Psoas muscle (tissue), 8 donors: Measurements from ENCODE around the gene MRNIP. TPM values are rescaled to one million over a fixed set of nuclear protein-coding genes. Genes with fewer than 3 reads are reported as not detected.

Experiments
- ATAC-seq, 4 donors: fragments of 200-7000 bp; cut with Tn5 transposase; one replicate each; pipeline ENCODE4 v1.9.1; 2020; ENCODE audit warnings: moderate library complexity in 3 of 4, mild to moderate bottlenecking in 2 of 4
- DNase-seq, 2 donors: peaks; one replicate each; pipeline ENCODE4 v3.0.0-alpha.2; 2020
- H3K27ac ChIP-seq: fragments of 200-600 bp; one replicate; pipeline ENCODE4 v1.8.0; 2022
- H3K27me3 ChIP-seq, 3 donors: fragments of 200-600 bp in 1 of 3; one replicate each; pipeline versions ENCODE4 v1.6.1 to v1.8.0; 2013 to 2022; ENCODE audit warnings: low read length in 2 of 3, mild to moderate bottlenecking in 2 of 3, moderate library complexity in 1 of 3; ENCODE audit not compliant: insufficient read depth in 3 of 3
- H3K36me3 ChIP-seq, 2 donors: fragments of 200-600 bp in 1 of 2; one replicate each; pipeline versions ENCODE4 v1.6.1 to v1.8.0; 2013 to 2022; ENCODE audit warnings: low read depth in 1 of 2, mild to moderate bottlenecking in 1 of 2, moderate library complexity in 1 of 2; ENCODE audit not compliant: insufficient read depth in 1 of 2
- H3K4me1 ChIP-seq: fragments of 200-600 bp; one replicate; pipeline ENCODE4 v1.8.0; 2022
- H3K4me3 ChIP-seq: fragments of 200-600 bp; one replicate; pipeline ENCODE4 v1.8.0; 2022; ENCODE audit warnings: mild to moderate bottlenecking
- H3K9me3 ChIP-seq: fragments of 200-600 bp; one replicate; pipeline ENCODE4 v1.8.0; 2022
- CTCF ChIP-seq: fragments of 200-600 bp; IDR thresholded peaks from one replicate; pipeline ENCODE4 v1.8.0; 2022; ENCODE audit warnings: antibody characterized with exemption
- WGBS, 3 donors: extraction: QIAGEN DNeasy Blood & Tissue Kit; methylation state at CpG; one replicate each; pipeline versions ENCODE4 v1.1.6 to v1.1.7; 2013; 5-methylcytosine and 5-hydroxymethylcytosine counted together
- intact Hi-C, 2 donors: fragments of 100-400 bp; cut with DNase I; formaldehyde crosslinking; loops; one replicate each; pipeline versions ENCODE4 v1.11.0 to v1.14.2; 2022
- polyA plus RNA-seq, 3 donors: library from polyadenylated mRNA; stranded (reverse); fragments of 200-250 nt; gene quantifications; one replicate each; pipeline ENCODE4 v1.2.3, GENCODE V29; 2013
- total RNA-seq, 4 donors: library from RNA; stranded (reverse); fragmentation: NEBNext Ultra II Directional in 2 of 4; extraction: Animal tissue kit (Norgen Biotek cat#: 25700) in 2 of 4; gene quantifications; one replicate each; pipeline versions ENCODE4 v1.2.1 to v1.2.4, GENCODE V29; 2021 to 2023
- donor health status: healthy with polysubstance abuse.
- donor health status: DM: no; HTN: no; CAD: no; lungs with moderate emphysema.
- donor health status: Bipolar disorder and iron deficiency.
- donor health status: healthy.
- donor health status: DM: yes; HTN: yes; CAD: no.
- donor health status: DM: no; HTN: no; CAD: no.
- donor health status: DM: no; HTN: no; CAD: no.
- donor health status: DM: yes; HTN: yes; CAD: no.

MRNIP gene
- total and polyA plus RNA-seq, 7 donors: 2.1 to 30.4 (median 7.9) TPM

GRCh38 chr5:179880848-179881590 is 22.4 kb upstream of the MRNIP start:
- WGBS, 3 donors: 49 to 72% (median 52%) methylated on average over 25 of the region's 25 CpGs
- intact Hi-C loops: no loop called here
- peaks cover 14% of the 10 kb centered on the region for H3K4me1 ChIP-seq

DNA sequence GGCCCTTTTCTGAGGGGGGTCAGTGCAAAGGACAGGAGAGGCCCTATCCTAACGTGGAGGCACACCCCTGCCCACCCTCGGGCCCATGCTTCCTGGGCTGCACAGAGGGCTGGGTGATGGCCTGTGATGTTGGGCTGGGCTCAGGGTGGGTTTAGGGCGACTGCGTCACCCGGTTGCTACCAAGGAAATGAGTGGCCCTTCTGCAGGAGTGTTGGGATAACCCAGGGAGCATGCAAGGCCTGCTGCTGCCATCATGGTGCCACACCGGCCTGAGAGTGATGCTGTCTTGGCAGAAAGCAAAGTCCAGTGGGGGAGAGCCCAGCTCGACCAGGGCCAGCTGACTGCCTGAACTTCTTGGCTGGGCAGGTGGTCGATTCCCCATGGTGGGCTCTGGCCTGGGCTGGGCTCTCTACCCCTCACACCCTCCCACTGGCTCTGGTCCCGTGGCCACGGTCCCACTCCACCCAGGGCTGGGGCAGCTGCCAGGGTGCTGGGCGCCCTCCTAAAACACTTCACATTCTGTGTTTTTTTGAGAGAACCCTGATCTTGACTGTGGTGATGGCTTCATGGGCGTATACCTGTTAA is 21.5 kb upstream of the MRNIP start:
- intact Hi-C loops: no loop called here
- Histone ChIP-seq H3K4me3 (no peak overlapping the region), H3K27ac (no peak overlapping the region), H3K27me3 (no peaks in the 10 kb centered on the region), H3K9me3 (peaks cover 19% of the 10 kb centered on the region), H3K4me1 (peaks cover 12% of the 10 kb centered on the region), H3K36me3 (peaks cover 11 to 70% of the 10 kb centered on the region in 2 donors)
- ATAC-seq (no peak), DNase-seq (no peak)
- WGBS, 3 donors: 77 to 84% (median 79%) methylated on average over 11 to 12 of the region's 12 CpGs
- TF ChIP-seq CTCF: no peak

More at GRCh38 chr5:179880848-179881590, 22.4 kb upstream of the MRNIP start:
- DNase-seq (no peak), ATAC-seq (peak; percentile 50 to 64 (median 62))
- H3K27me3 ChIP-seq: no peaks in the 10 kb centered on the region
- TF ChIP-seq CTCF: no peak
- no peak overlapping the region for H3K4me3 ChIP-seq
- peaks cover 11 to 69% of the 10 kb centered on the region in 2 donors for H3K36me3 ChIP-seq
- H3K9me3 ChIP-seq: peaks cover 19% of the 10 kb centered on the region
- H3K27ac ChIP-seq: no peak overlapping the region

GRCh38 chr5:179879690-179880010 is 21.0 kb upstream of the MRNIP start:
- no peak for TF ChIP-seq CTCF
- no peak overlapping the region for H3K27ac ChIP-seq
- peaks cover 12% of the 10 kb centered on the region for H3K4me1 ChIP-seq
- H3K36me3 ChIP-seq: peaks cover 9 to 70% of the 10 kb centered on the region in 2 donors
- 94% methylated on average over 13 of the region's 13 CpGs for WGBS, 3 donors
- DNase-seq (no peak), ATAC-seq (no peak)
- no peaks in the 10 kb centered on the region for H3K27me3 ChIP-seq
- intact Hi-C loops: no loop called here
- H3K4me3 ChIP-seq: no peak overlapping the region
- peaks cover 19% of the 10 kb centered on the region for H3K9me3 ChIP-seq

GRCh38 chr5:179879003-179879689 is 20.5 kb upstream of the MRNIP start:
- no peaks in the 10 kb centered on the region for H3K27me3 ChIP-seq
- 93 to 95% (median 94%) methylated on average over 31 of the region's 31 CpGs for WGBS, 3 donors
- ATAC-seq: peak in 1 of 4 donors; percentile 6
- H3K9me3 ChIP-seq: peaks cover 18% of the 10 kb centered on the region
- no peak overlapping the region for H3K27ac ChIP-seq
- no peak for DNase-seq
- no peak overlapping the region for H3K4me3 ChIP-seq
- no peak for TF ChIP-seq CTCF
- H3K36me3 ChIP-seq: peaks cover 5 to 70% of the 10 kb centered on the region in 2 donors
- peaks cover 12% of the 10 kb centered on the region for H3K4me1 ChIP-seq
- intact Hi-C loops: no loop called here
